GM19043 (cell line): ENCODE results near the gene DMD.

Experiments
- ATAC-seq: cut with Tn5 transposase; IDR thresholded peaks from one replicate; pipeline ENCODE4 v1.9.1; 2021; ENCODE audit warnings: low read depth; ENCODE audit not compliant: unreplicated experiment

The DMD gene

GRCh38 chrX:32524385-32524784 is 687.0 kb downstream of the DMD start:
- ATAC-seq: no peak

DNA sequence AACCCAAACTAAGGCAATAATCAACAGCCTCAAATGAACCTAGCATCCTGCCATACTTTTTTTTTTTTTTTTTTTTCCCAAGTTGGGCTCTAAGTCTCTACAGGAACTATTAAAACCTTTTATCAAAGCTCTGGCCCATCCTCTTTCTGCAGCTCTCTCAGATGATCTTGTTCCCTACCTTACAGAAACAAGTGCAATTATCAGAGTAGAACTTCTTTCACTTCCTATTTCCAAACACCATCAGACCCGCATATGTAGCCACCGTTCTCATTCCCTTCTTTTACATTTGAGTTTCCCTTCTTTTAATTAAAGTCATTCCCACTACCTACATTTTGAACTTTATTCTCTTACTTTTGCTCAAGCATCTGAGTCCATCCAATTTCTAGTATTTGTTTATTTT is 690.6 kb downstream of the DMD start:
- ATAC-seq: no peak

DNA sequence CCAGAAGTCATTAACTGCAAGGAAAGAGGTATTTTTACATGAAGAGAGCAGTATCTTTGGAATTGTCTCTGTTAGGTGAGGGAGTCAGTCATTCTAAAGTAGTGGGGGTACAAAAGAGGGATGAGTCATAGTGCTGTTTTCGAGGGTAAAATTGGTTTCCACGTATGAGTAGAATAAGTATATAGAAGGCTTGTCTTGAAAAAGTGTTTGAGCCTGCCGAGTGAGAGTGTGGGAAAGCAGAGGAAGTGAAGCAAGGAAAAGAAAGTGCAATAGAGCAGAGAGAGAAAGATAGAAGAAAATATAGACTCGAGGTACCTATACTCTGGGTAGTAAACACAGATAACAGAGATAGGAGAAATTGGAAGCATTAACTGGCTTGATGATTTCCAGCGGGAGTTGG is 696.4 kb downstream of the DMD start:
- peak; percentile 79 for ATAC-seq

DNA sequence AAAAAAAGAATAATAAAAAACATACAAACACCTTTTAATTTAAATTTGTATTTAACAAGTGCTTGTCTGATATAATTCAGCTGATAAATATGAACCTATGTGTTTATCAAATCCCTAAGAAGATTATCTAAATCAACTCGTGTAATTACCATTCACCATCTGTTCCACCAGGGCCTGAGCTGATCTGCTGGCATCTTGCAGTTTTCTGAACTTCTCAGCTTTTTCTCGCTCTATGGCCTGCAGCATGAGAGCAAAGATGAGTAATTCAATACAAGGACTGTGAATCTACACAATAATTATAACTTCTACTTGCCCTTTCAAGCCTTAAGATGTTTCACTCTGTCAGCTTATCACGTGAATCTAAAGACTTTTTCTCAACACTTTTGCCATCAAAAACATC is 709.7 kb downstream of the DMD start:
- no peak for ATAC-seq

GRCh38 chrX:32496671-32497070 is 714.7 kb downstream of the DMD start:
- ATAC-seq: no peak

GRCh38 chrX:32495855-32496254 is 715.5 kb downstream of the DMD start:
- no peak for ATAC-seq

GRCh38 chrX:32489125-32489524 is 722.2 kb downstream of the DMD start:
- ATAC-seq: no peak

GRCh38 chrX:32483534-32484136 is 727.7 kb downstream of the DMD start:
- no peak for ATAC-seq

- ATAC-seq: no peak
Observed at GRCh38 chrX:32480019-32480418, 731.3 kb downstream of the DMD start.

- no peak for ATAC-seq
Observed at GRCh38 chrX:32472364-32472763, 739.0 kb downstream of the DMD start.

- no peak for ATAC-seq
Observed at GRCh38 chrX:32455704-32456103, 755.6 kb downstream of the DMD start.

DNA sequence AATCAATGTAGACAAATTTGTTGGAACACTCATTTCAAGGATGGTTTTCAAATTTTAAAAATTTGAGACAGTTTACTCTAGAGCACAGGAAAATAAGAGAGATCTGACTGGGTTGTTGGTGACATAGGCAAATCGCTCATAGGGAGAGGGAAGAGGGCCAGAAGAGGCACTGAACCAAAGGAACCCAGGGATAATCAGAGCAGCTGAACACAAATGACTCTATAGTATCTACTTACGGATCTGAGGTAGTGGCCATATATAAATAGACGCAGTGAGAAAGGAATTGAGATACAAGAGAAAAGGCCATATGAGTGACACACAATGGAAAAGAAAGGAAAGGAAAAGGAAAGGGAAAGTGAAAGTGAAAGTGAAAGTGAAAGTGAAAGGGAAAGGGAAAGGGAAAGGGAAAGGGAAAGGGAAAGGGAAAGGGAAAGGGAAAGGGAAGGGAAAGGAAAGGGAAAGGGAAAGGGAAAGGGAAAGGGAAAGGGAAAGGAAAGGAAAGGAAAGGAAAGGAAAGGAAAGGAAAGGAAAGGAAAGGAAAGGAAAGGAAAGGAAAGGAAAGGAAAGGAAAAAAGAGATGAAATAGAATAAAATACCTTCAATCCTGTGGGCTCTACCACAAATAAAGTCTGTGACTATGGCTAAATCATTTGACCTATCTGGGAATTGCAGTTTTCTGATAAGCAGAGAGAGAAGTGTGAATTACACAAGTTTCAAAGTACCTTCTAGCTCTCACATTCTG is 759.2 kb downstream of the DMD start:
- ATAC-seq: no peak

DNA sequence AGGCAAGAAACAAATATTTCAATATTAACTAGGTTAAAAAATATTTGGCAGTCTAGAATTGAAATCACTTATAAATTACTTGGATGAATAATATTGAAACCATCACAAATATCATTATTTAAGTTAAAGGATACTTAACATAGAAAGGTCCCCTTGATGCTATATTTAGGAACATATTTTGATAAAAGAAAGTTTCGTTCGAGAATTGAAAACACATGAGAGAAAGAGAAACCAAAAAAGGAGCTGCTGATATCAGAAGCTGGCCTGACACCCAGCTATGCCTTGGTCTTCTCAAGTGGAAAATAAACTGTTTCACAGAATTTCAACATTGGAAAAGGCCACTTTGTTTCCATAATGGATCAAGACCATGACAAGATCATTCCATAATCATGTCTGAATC is 762.4 kb downstream of the DMD start:
- peak; percentile 60 for ATAC-seq

GRCh38 chrX:32448320-32448719 is 763.0 kb downstream of the DMD start:
- ATAC-seq: peak; percentile 99

DNA sequence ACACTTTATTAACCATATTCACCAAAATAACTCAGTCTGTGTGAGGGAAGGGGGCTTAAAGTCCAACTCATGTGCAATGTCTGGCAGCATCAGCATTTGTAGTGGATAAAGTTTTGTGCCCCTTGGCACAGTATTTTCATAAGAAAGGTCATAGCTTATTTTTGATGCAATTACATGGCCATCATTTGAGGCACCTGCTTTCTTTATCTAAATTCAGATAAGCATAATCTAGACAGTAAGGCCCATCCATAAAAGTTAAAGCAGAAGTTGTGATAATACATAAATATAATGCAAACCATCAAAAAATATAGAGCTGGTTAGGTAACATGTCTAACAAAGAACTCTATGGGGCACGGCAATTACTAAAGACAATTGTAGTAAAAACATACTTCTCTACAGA is 763.7 kb downstream of the DMD start:
- ATAC-seq: no peak

GRCh38 chrX:32443841-32444240 is 767.5 kb downstream of the DMD start:
- ATAC-seq: no peak

DNA sequence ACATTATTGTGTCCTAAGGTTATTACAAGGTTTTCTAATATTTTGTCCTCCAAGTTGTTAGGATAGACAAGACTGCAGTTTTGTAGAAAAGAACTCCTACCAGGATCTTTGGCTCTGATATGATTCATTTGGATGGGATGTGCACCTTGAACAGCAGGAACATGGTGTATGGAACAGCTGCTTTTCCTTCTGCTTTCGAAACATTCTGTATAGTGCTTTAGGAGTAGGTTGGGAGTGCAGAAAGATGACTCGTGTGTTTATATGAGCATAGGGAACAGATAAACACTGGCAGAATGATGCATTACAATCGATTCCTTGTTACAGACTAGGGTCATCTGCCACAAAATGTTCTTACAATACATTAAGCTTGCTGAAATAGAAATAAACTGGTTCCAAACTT is 790.1 kb downstream of the DMD start:
- no peak for ATAC-seq

GRCh38 chrX:32408389-32408788 is 803.0 kb downstream of the DMD start:
- peak; percentile 59 for ATAC-seq

DNA sequence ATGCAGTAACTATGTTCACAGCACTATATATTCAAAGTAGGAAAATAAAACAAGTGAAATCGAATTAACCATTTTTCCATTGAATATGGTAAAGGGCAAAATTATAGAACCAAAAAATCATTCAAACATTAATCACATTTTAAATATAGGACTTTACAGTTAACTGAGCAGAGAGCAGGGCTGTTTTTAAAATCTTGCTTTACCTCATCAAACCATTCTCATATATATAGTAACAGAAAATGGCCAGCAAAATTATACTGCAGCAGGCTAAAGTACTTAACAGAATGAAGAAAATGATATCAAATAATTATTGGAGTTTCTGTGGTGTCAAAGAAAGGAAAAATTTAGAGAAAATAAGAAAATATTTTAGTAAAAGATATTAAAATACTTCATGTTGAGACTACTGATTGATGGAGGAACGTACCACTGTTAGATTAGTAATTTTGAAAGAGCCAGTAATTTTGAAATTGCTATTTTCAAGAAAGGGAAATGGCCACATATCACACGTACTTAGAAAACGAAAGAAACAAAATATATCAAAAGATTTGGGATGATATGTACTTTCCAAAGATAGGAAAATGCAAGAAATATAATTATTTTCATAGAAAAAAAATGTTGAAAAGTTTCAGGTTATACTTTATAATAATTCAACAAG is 813.7 kb downstream of the DMD start:
- ATAC-seq: no peak

DNA sequence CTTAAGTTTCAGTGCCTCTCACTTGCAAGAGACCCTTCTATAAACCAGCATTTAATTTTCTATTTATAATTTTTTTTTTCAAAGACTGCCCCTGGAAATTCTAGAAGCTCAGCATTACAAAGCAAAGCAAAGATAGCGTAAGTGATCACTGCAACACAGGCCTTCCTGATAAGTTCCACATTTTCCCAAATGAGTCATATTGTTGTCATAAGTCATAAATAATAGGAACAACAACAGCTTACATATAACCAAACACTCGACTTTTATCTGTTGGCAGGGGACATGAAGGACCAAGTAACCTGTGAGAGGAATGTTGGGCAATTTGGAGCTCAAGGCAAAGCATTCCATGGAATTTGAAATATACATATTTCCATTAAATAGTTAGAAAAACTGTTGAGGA is 815.5 kb downstream of the DMD start:
- ATAC-seq: no peak

- ATAC-seq: no peak
Observed at GRCh38 chrX:32392655-32393054, 818.7 kb downstream of the DMD start.
